ENCODE results near the gene PTTG1IP.

The PTTG1IP gene

GRCh38 chr21:44858791-44859190 is 14.7 kb downstream of the PTTG1IP start:
- TF ChIP-seq, protein P1, sequence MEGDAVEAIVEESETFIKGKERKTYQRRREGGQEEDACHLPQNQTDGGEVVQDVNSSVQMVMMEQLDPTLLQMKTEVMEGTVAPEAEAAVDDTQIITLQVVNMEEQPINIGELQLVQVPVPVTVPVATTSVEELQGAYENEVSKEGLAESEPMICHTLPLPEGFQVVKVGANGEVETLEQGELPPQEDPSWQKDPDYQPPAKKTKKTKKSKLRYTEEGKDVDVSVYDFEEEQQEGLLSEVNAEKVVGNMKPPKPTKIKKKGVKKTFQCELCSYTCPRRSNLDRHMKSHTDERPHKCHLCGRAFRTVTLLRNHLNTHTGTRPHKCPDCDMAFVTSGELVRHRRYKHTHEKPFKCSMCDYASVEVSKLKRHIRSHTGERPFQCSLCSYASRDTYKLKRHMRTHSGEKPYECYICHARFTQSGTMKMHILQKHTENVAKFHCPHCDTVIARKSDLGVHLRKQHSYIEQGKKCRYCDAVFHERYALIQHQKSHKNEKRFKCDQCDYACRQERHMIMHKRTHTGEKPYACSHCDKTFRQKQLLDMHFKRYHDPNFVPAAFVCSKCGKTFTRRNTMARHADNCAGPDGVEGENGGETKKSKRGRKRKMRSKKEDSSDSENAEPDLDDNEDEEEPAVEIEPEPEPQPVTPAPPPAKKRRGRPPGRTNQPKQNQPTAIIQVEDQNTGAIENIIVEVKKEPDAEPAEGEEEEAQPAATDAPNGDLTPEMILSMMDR (conservative IDR thresholded peaks at IDR 0.05; ENCODE audit: control insufficient read depth, insufficient read depth, low read depth, low read length) = no peak
- DNase-seq (ENCODE audit: low read depth) = no peak

DNA sequence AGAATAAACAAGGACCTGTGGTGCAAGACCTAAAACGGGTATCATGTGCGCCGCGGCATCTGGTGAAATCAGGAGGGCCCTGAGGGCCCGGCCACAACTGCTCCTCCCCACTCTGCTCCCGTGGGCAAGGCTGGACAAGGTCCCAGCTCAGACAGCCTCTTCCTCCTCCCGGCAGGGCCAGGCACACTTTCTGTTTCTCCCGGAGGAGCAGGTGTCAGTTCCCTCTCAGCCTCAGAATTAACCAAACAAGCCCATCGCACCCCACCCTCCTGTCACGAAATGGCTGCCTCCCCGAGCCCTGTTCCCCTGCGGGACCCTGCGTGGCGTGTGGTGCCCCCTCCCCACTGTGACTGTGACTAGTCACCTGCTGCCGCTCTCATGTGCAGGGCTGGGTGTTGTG is 15.2 kb downstream of the PTTG1IP start:
- TF ChIP-seq, protein P1 (conservative IDR thresholded peaks at IDR 0.05; ENCODE audit: control insufficient read depth, insufficient read depth, low read depth, low read length) = no peak
- H3K4me3 ChIP-seq (ENCODE audit: control insufficient read depth, low read depth, low read length) = no peak overlapping the region
- no peak for DNase-seq (ENCODE audit: low read depth)

More at GRCh38 chr21:44858791-44859190, 14.7 kb downstream of the PTTG1IP start:
- no peak overlapping the region for H3K4me3 ChIP-seq (ENCODE audit: control insufficient read depth, low read depth, low read length)

DNA sequence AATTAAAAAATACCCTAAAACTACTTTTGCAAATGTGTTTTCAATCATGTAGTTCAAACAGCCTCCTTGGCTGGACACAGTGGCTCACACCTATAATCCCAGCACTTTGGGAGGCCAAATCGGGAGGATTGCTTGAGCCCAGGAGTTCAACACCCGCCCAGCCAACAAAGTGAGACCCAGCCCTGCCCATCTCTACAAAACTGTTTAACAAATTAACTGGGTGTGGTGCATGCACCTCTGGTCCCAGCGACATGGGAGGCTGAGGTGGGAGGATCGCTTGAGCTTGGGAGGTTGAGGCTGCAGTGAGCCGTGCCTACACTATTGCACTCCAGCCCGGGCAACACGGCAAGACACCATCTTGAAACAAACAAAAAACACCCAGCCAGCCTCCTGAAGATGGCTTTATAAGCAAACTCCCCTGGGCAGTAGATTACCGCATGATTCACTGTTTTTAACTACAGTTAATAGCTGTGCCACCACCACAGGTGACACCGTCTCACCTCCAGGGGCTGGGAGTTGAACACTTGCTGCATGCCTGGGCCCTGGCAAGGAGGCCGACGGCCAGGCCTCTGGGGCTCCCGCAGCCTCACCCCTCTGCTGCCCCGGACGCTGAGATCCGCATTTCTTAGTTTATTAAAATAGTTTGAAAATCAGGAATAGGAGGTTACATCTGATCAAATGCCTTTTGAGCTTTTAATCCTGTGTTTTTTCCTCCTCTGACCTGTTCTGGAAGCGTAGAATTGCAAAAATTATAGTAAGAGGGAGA is 16.2 kb downstream of the PTTG1IP start:
- no peak for DNase-seq (ENCODE audit: low read depth)
- no peak overlapping the region for H3K4me3 ChIP-seq (ENCODE audit: control insufficient read depth, low read depth, low read length)
- TF ChIP-seq, protein P1 (conservative IDR thresholded peaks at IDR 0.05; ENCODE audit: control insufficient read depth, insufficient read depth, low read depth, low read length) = no peak

DNA sequence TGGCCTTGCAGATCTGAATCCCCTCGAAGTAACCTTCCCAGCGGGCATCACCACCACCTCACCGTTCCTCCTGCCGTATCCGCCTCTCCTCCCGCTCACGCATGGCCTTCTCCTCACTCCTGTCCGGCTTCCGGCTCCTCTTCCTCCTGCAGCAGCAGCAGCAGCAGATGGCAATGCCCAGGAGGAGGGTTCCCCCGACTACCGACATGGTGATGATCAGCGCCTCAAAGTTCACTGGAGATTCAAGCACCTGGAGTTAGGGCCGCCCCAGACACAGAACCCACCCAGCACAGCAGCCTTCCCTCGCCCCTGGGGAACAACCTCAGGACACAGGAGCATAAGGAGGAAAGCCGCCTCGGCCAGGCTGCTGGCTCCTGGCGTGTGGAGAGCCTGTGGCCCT is 17.4 kb downstream of the PTTG1IP start:
- no peak for DNase-seq (ENCODE audit: low read depth)
- no peak overlapping the region for H3K4me3 ChIP-seq (ENCODE audit: control insufficient read depth, low read depth, low read length)
- TF ChIP-seq, protein P1 (conservative IDR thresholded peaks at IDR 0.05; ENCODE audit: control insufficient read depth, insufficient read depth, low read depth, low read length) = no peak

- no peak overlapping the region for H3K4me3 ChIP-seq (ENCODE audit: control insufficient read depth, low read depth, low read length)
- no peak for DNase-seq (ENCODE audit: low read depth)
- TF ChIP-seq, protein P1 (conservative IDR thresholded peaks at IDR 0.05; ENCODE audit: control insufficient read depth, insufficient read depth, low read depth, low read length) = no peak
Measured at GRCh38 chr21:44855572-44855971, 17.9 kb downstream of the PTTG1IP start.

DNA sequence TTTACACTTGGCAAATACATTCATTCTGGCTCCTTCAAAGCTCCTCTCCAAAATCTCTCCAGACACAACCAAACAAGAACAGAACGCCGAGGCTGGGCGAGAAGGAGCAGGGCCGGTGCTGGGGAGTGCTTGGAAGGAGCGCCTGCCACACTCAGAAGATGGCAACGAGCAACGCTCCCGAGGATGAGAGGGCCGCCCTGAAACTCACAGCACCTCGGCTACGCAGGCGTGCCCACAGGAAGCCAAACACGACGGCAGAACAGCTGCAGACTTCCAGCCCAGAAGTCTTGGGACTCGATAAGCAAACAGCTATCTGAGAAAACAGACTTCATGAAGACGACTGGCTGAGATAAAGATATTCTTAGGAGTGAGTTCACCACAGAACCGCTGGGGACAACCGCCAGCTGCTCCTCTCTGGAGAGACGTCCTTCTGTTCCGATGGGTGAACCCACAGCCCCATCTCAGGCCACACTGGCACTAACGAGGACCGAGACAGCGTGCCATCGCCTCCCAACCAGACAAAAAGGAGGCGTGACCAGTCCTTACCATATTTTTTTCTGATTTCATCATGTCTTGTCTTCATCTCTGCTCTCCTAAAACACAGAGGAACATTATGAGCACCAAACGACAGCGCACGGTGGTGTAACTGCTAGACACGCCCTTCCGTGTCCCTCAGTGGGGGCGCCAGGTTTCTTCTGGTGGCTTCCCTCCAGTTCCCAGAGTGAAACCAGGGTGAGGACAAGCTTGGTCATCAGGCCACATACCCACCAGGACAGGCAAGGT is 18.6 kb downstream of the PTTG1IP start:
- TF ChIP-seq, protein P1 (conservative IDR thresholded peaks at IDR 0.05; ENCODE audit: control insufficient read depth, insufficient read depth, low read depth, low read length) = no peak
- no peak overlapping the region for H3K4me3 ChIP-seq (ENCODE audit: control insufficient read depth, low read depth, low read length)
- DNase-seq (ENCODE audit: low read depth) = no peak

All from fibroblast of mammary gland (primary cell).